B cell (primary cell): ENCODE results near the gene SMIM12. TPM values are rescaled to one million over a fixed set of nuclear protein-coding genes. Genes with fewer than 3 reads are reported as not detected.

ENCODE experiments used
- ATAC-seq: fragments of 200-7000 bp; cut with Tn5 transposase; one replicate; pipeline ENCODE4 v1.10.0; 2021; ENCODE audit warnings: low read depth, mild to moderate bottlenecking, moderate number of reproducible peaks, moderate library complexity
- CTCF ChIA-PET: fragments of 350-600 bp; sonication (Branson Sonifier 250); formaldehyde crosslinking; loops from one replicate; lab custom pipeline; 2021; ENCODE audit warnings: antibody characterized with exemption, inconsistent platforms; lab: Charles Lee
- POLR2A ChIA-PET: fragments of 350-600 bp; sonication (Branson Sonifier 250); formaldehyde crosslinking; loops from one replicate; lab custom pipeline; 2021; ENCODE audit warnings: antibody characterized with exemption; lab: Charles Lee
- DNase-seq: peaks from one replicate; pipeline ENCODE4 v3.0.0; 2013
- H2AFZ ChIP-seq: 2 replicates; pipeline ENCODE4 v1.6.1; 2012; ENCODE audit warnings: mild to moderate bottlenecking, low read depth, low read length; ENCODE audit not compliant: insufficient read depth, poor library complexity, severe bottlenecking
- H3K27ac ChIP-seq, 2 donors: 1 replicate in 1 of 2; 2 replicates in 1 of 2; pipeline ENCODE4 v1.5.1; 2012 to 2013; ENCODE audit warnings: low read length in 2 of 2, mild to moderate bottlenecking in 2 of 2, moderate library complexity in 1 of 2
- H3K27me3 ChIP-seq, 4 experiments: fragments of 200-600 bp in 1 of 4; sonication (generic) in 1 of 4; replicated peaks in 1 of 4; 1 replicate in 2 of 4; 2 replicates in 2 of 4; pipeline versions ENCODE4 v1.6.1 to v1.7.0; 2013 to 2016; ENCODE audit warnings: low read length in 3 of 4, mild to moderate bottlenecking in 2 of 4, mixed read lengths in 1 of 4, moderate library complexity in 1 of 4; ENCODE audit not compliant: insufficient read depth in 4 of 4, control insufficient read depth in 3 of 4; ENCODE audit errors: control extremely low read depth in 1 of 4
- H3K36me3 ChIP-seq, 2 experiments: replicated peaks in 1 of 2; 1 replicate in 1 of 2; 2 replicates in 1 of 2; pipeline versions ENCODE4 v1.6.1 to v1.7.1; 2013; ENCODE audit warnings: low read length in 1 of 2; ENCODE audit not compliant: insufficient read depth in 2 of 2, control insufficient read depth in 1 of 2; ENCODE audit errors: control extremely low read depth in 1 of 2, extremely low read depth in 1 of 2
- H3K4me1 ChIP-seq, 2 donors: fragments of 200-600 bp in 1 of 2; sonication (generic) in 1 of 2; 1 replicate in 1 of 2; 2 replicates in 1 of 2; pipeline versions ENCODE4 v1.5.1 to v1.6.1; 2013 to 2017; ENCODE audit warnings: low read length in 2 of 2; ENCODE audit not compliant: control insufficient read depth in 2 of 2, insufficient read depth in 2 of 2
- H3K4me2 ChIP-seq: replicated peaks from 2 replicates; pipeline ENCODE3; 2012; ENCODE audit warnings: mild to moderate bottlenecking, low read depth, low read length; ENCODE audit not compliant: poor library complexity, severe bottlenecking
- H3K4me3 ChIP-seq, 5 experiments: fragments of 200-600 bp in 1 of 5; sonication (generic) in 1 of 5; 1 replicate in 3 of 5; 2 replicates in 2 of 5; pipeline versions ENCODE4 v1.5.1 to v1.7.0; 2011 to 2016; ENCODE audit warnings: low read length in 4 of 5, mild to moderate bottlenecking in 4 of 5, low read depth in 2 of 5, control low read depth in 1 of 5, moderate library complexity in 1 of 5; ENCODE audit not compliant: insufficient read depth in 1 of 5; ENCODE audit errors: control extremely low read depth in 1 of 5, extremely low read depth in 1 of 5
- H3K79me2 ChIP-seq: fragments of 200-600 bp; sonication (generic); one replicate; pipeline ENCODE4 v1.6.0; 2016; ENCODE audit warnings: low read length; ENCODE audit not compliant: control insufficient read depth, insufficient read depth
- H3K9ac ChIP-seq: fragments of 200-600 bp; sonication (generic); 2 replicates; pipeline ENCODE4 v1.6.1; 2017; ENCODE audit warnings: mild to moderate bottlenecking, low read length, moderate library complexity
- H3K9me3 ChIP-seq, 3 donors: one replicate each; pipeline versions ENCODE4 v1.6.1 to v1.7.1; 2013; ENCODE audit warnings: low read length in 2 of 3; ENCODE audit not compliant: control insufficient read depth in 2 of 3, insufficient read depth in 1 of 3; ENCODE audit errors: control extremely low read depth in 1 of 3
- H4K20me1 ChIP-seq: 2 replicates; pipeline ENCODE4 v1.6.0; 2012; ENCODE audit warnings: mild to moderate bottlenecking, low read length; ENCODE audit not compliant: insufficient read depth, control insufficient read depth, poor library complexity, severe bottlenecking
- H3K27ac Mint-ChIP-seq: one replicate; pipeline ENCODE4 v1.8.0; 2021; ENCODE audit warnings: mixed read lengths
- H3K27me3 Mint-ChIP-seq: one replicate; pipeline ENCODE4 v1.8.0; 2021; ENCODE audit warnings: mixed read lengths
- H3K4me1 Mint-ChIP-seq: one replicate; pipeline ENCODE4 v1.8.0; 2021; ENCODE audit warnings: mixed read lengths
- H3K4me3 Mint-ChIP-seq: one replicate; pipeline ENCODE4 v1.8.0; 2021; ENCODE audit warnings: mixed read lengths
- H3K9me3 Mint-ChIP-seq: one replicate; pipeline ENCODE4 v1.8.0; 2022; ENCODE audit warnings: mixed read lengths; ENCODE audit not compliant: insufficient read depth
- CTCF ChIP-seq: fragments of 200-600 bp; IDR thresholded peaks from one replicate; pipeline ENCODE4 v1.8.0; 2022; ENCODE audit warnings: antibody characterized with exemption, mild to moderate bottlenecking
- EZH2 ChIP-seq: IDR thresholded peaks from 2 replicates; pipeline ENCODE4 v1.6.1; 2012; ENCODE audit warnings: borderline replicate concordance, low read depth, mild to moderate bottlenecking, moderate library complexity, low read length; ENCODE audit not compliant: insufficient read depth, poor library complexity, severe bottlenecking
- WGBS: methylation state at CpG from one replicate; pipeline ENCODE4 v1.1.5; 2013; ENCODE audit warnings: missing lambda C conversion rate; ENCODE audit not compliant: insufficient coverage; 5-methylcytosine and 5-hydroxymethylcytosine counted together
- intact Hi-C: fragments of 100-400 bp; cut with micrococcal nuclease; formaldehyde crosslinking; loops from one replicate; pipeline ENCODE4 v1.10.0; 2022
- polyA plus RNA-seq: library from polyadenylated mRNA; depleted of rRNA; stranded (reverse); fragments of >200 nt; gene quantifications from 2 replicates; pipeline ENCODE4 v1.2.3, GENCODE V29; 2012
- total RNA-seq, 2 donors: library from RNA; stranded (reverse); fragments of 120-200 nt in 1 of 2; gene quantifications; 1 replicate in 1 of 2; 2 replicates in 1 of 2; pipeline versions ENCODE4 v1.2.3 to v1.2.4, GENCODE V29; 2013 to 2022

SMIM12 gene
- total and polyA plus RNA-seq, 2 donors (not counting 1 experiment from before 2014, with no cell fraction given): 26.2 to 33.1 TPM

GRCh38 chr1:34884961-34885360 lies 25.4 kb upstream of the SMIM12 start:
- CTCF ChIA-PET: interaction anchor here (2.1 kb wide), 1 partner anchor 18 kb away, joined by 8 read pairs; no protein-coding TSS in a partner anchor
- Mint-ChIP-seq H3K27me3 (peaks cover 23% of the 10 kb centered on the region), H3K4me3 (peak overlapping the region; percentile 77), H3K9me3 (no peaks in the 10 kb centered on the region), H3K4me1 (peaks cover 4% of the 10 kb centered on the region), H3K27ac (peak overlapping the region; percentile 41)
- peaks cover 0 to 4% (median 0%) of the 10 kb centered on the region in 3 donors for H3K9me3 ChIP-seq
- no peak for ATAC-seq
- peaks cover 12 to 13% of the 10 kb centered on the region in 2 donors for H3K4me1 ChIP-seq
- H3K4me3 ChIP-seq: peak overlapping the region in 4 of 5 experiments; percentile 38 to 54 (median 50)
- no peak overlapping the region for H3K27ac ChIP-seq
- no peaks in the 10 kb centered on the region for H4K20me1 ChIP-seq
- intact Hi-C loops: no loop called here
- H3K4me2 ChIP-seq: peak overlapping the region; percentile 89
- no peak for TF ChIP-seq EZH2
- no peak for TF ChIP-seq CTCF
- no peaks in the 10 kb centered on the region for H3K36me3 ChIP-seq
- no peak for DNase-seq
- peak overlapping the region; percentile 78 for H2AFZ ChIP-seq
- H3K27me3 ChIP-seq: peaks cover 0 to 28% (median 6%) of the 10 kb centered on the region in 4 experiments
- WGBS: 44% methylated on average over 18 of the region's 19 CpGs
- no peaks in the 10 kb centered on the region for H3K79me2 ChIP-seq
- H3K9ac ChIP-seq: peak overlapping the region; percentile 61
- POLR2A ChIA-PET: interaction anchor here (0.9 to 1.0 kb wide), 2 partner anchors 19 to 25 kb away, joined by 3 to 4 read pairs; partner anchors contain the start of gene SMIM12

- peaks cover 0 to 4% (median 0%) of the 10 kb centered on the region in 3 donors for H3K9me3 ChIP-seq
- peak overlapping the region; percentile 89 for H3K4me2 ChIP-seq
- peaks cover 12 to 13% of the 10 kb centered on the region in 2 donors for H3K4me1 ChIP-seq
- 50% methylated on average over 2 of the region's 3 CpGs for WGBS
- ATAC-seq (no peak), DNase-seq (no peak)
- H3K27me3 Mint-ChIP-seq: peaks cover 23% of the 10 kb centered on the region
- H3K4me3 Mint-ChIP-seq: peak overlapping the region; percentile 77
- peak overlapping the region; percentile 78 for H2AFZ ChIP-seq
- H3K4me1 Mint-ChIP-seq: peaks cover 4% of the 10 kb centered on the region
- TF ChIP-seq EZH2 (no peak), CTCF (no peak)
- POLR2A ChIA-PET: interaction anchor here (1.0 kb wide), 1 partner anchor 19 kb away, joined by 3 read pairs; no protein-coding TSS in a partner anchor
- H3K36me3 ChIP-seq: no peaks in the 10 kb centered on the region
- H3K27ac Mint-ChIP-seq: no peak overlapping the region
- no peak overlapping the region for H3K4me3 ChIP-seq
- H3K9ac ChIP-seq: no peak overlapping the region
- H3K27ac ChIP-seq: no peak overlapping the region
- no peaks in the 10 kb centered on the region for H3K79me2 ChIP-seq
- H3K27me3 ChIP-seq: peaks cover 0 to 28% (median 6%) of the 10 kb centered on the region in 4 experiments
- H3K9me3 Mint-ChIP-seq: no peaks in the 10 kb centered on the region
- CTCF ChIA-PET: interaction anchor here (2.1 kb wide), 1 partner anchor 18 kb away, joined by 8 read pairs; no protein-coding TSS in a partner anchor
- H4K20me1 ChIP-seq: no peaks in the 10 kb centered on the region
- intact Hi-C loops: no loop called here
These were observed 25.0 kb upstream of the SMIM12 start for GRCh38 chr1:34884536-34884935.
